ENCODE measurements around the gene CALML3.

GRCh38 chr10:5509691-5510090 lies 15.1 kb upstream of the CALML3 start:
- TF ChIP-seq CTCF (conservative IDR thresholded peaks at IDR 0.05 in 1 of 2, IDR thresholded peaks at IDR 0.05 in 1 of 2; ENCODE audit: low read depth in 1 of 2, low read length in 2 of 2) (no peak), EZH2 (IDR thresholded peaks at IDR 0.05; ENCODE audit: low read length, missing control alignments) (no peak)
